Muscle of leg (tissue), 11 donors: ENCODE results near the gene SMAD2. TPM values are rescaled to one million over a fixed set of nuclear protein-coding genes. Genes with fewer than 3 reads are reported as not detected.

ENCODE experiments used
- DNase-seq: peaks from one replicate; pipeline ENCODE4 v3.0.0; 2013
- H3K27ac ChIP-seq: one replicate; pipeline ENCODE4 v1.5.1; 2013; ENCODE audit warnings: mild to moderate bottlenecking, low read length, control low read depth
- H3K27me3 ChIP-seq: one replicate; pipeline ENCODE4 v1.6.1; 2013; ENCODE audit warnings: low read length; ENCODE audit not compliant: control insufficient read depth, insufficient read depth
- H3K36me3 ChIP-seq: one replicate; pipeline ENCODE4 v1.6.1; 2013; ENCODE audit warnings: low read length; ENCODE audit not compliant: control insufficient read depth, insufficient read depth
- H3K4me1 ChIP-seq: one replicate; pipeline ENCODE4 v1.6.1; 2013; ENCODE audit warnings: low read length; ENCODE audit not compliant: control insufficient read depth, insufficient read depth
- H3K4me3 ChIP-seq: one replicate; pipeline ENCODE4 v1.5.1; 2013; ENCODE audit warnings: low read length, control low read depth
- H3K9me3 ChIP-seq: replicated peaks from 2 replicates; pipeline ENCODE4 v1.6.1; 2013; ENCODE audit warnings: low read depth, low read length; ENCODE audit not compliant: control insufficient read depth
- WGBS: methylation state at CpG from one replicate; pipeline ENCODE4 v1.1.5; 2013; ENCODE audit warnings: missing lambda C conversion rate; ENCODE audit not compliant: insufficient coverage; 5-methylcytosine and 5-hydroxymethylcytosine counted together
- polyA plus RNA-seq, 8 donors: library from polyadenylated mRNA; unstranded; fragments of 120-200 nt; gene quantifications; one replicate each; pipeline versions ENCODE4 v1.2.1 to v1.2.3, GENCODE V29; 2013; ENCODE audit warnings: inconsistent platforms in 1 of 8, low replicate concordance in 1 of 8; ENCODE audit not compliant: insufficient read length in 8 of 8, insufficient read depth in 1 of 8
- total RNA-seq: library from RNA; stranded (reverse); fragments of 120-200 nt; gene quantifications from one replicate; pipeline ENCODE4 v1.2.4, GENCODE V29; 2013

Gene SMAD2
- total and polyA plus RNA-seq, 9 donors: 42.7 to 91.8 (median 56.2) TPM

DNA sequence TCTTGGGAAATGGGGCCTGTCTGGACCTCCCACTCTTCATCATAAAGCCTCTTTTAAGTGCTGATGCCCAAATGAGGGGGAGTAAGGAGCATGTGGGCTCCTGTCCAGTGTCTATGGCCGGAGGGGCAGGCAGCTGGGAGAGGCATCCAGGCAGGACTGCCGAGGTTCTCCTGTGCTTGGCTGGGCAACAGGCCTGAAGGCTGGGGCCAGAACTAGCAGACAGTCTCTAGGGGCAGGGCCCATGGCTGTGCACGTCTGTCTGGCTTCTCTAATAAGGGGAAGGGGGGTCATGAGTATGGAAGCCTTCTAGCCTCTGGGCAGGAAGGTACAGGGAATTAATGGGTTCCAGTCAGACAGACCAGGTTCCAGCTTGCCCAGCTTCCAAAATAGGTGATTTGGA lies 128.6 kb downstream of the SMAD2 start:
- no peaks in the 10 kb centered on the region for H3K36me3 ChIP-seq
- H3K4me3 ChIP-seq: no peak overlapping the region
- DNase-seq: no peak
- H3K27ac ChIP-seq: no peak overlapping the region
- H3K9me3 ChIP-seq: no peaks in the 10 kb centered on the region
- peaks cover 4% of the 10 kb centered on the region for H3K27me3 ChIP-seq
- 26% methylated on average over 3 of the region's 3 CpGs for WGBS
- H3K4me1 ChIP-seq: no peaks in the 10 kb centered on the region

- H3K27me3 ChIP-seq: peaks cover 4% of the 10 kb centered on the region
- no peak overlapping the region for H3K27ac ChIP-seq
- WGBS: 60% methylated on average over 5 of the region's 6 CpGs
- no peak overlapping the region for H3K4me3 ChIP-seq
- H3K9me3 ChIP-seq: no peaks in the 10 kb centered on the region
- no peaks in the 10 kb centered on the region for H3K4me1 ChIP-seq
- H3K36me3 ChIP-seq: no peaks in the 10 kb centered on the region
- DNase-seq: no peak
Measured at GRCh38 chr18:47800756-47801155, 129.7 kb downstream of the SMAD2 start.

DNA sequence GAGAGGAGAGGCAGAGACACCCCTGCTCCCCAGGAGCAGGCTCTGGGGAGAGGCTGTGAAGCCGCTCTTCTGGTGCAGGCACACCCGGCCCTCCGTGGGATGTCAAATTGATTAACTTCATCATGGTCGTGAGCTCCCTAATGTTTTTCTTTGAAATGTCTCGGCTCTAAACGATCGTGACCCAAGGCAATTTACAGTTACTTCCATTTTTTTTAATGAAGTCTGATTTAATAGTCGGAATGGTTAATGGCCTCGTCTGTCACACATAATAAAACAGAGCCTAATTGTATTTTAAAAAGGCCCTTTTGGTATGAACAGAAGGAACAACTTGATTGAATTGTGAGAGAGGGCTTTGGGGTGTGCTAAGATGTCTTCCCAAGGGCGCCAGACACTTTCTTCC lies 130.2 kb downstream of the SMAD2 start:
- Histone ChIP-seq H3K9me3 (no peaks in the 10 kb centered on the region), H3K27me3 (peaks cover 4% of the 10 kb centered on the region), H3K4me1 (peaks cover 3% of the 10 kb centered on the region), H3K27ac (no peak overlapping the region), H3K4me3 (no peak overlapping the region), H3K36me3 (no peaks in the 10 kb centered on the region)
- no peak for DNase-seq
- WGBS: 61% methylated on average over 3 of the region's 10 CpGs

DNA sequence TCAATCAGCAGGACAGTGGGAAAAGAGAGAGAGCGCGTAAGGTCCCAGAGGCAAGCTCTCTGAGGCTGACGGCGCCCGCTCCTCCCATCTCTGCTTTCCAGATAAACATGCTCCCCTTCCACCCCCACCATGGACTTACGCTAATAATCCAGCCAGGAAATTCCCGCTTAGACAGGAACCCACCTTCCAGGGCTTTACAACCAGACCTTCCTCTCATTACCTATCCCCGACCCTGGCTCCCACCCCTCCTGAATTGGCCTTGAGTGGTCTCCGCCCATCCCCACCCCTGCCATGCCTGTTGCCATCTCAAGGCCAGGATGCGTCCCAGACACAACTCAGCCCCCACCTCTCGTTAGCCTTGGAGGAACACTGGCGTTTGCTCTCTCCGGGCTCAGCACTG lies 131.1 kb downstream of the SMAD2 start:
- Histone ChIP-seq H3K27me3 (peaks cover 4% of the 10 kb centered on the region), H3K27ac (no peak overlapping the region), H3K9me3 (no peaks in the 10 kb centered on the region), H3K36me3 (no peaks in the 10 kb centered on the region), H3K4me1 (peaks cover 8% of the 10 kb centered on the region), H3K4me3 (no peak overlapping the region)
- DNase-seq: no peak
- 52% methylated on average over 8 of the region's 13 CpGs for WGBS

DNA sequence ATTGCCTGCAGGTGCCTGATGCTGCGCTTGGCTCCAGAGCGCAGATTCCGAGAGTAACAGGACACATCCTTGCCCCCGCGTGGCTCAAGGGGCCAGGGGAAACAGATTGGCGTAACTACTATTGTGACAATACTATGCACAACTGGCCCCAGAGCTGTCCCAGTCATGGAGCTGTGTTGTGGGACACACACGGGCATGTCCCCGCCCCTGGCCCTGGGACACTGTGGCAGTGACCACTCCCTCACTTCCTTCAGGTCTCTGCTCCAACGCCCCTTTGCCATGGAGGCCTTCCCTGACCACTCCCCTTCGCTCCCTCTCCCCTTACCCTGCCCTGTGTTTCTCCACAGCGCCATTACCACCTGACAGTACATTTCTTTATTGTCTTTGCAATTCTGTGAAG lies 132.1 kb downstream of the SMAD2 start:
- Histone ChIP-seq H3K36me3 (no peaks in the 10 kb centered on the region), H3K27me3 (peaks cover 6% of the 10 kb centered on the region), H3K9me3 (no peaks in the 10 kb centered on the region), H3K4me3 (no peak overlapping the region), H3K27ac (no peak overlapping the region), H3K4me1 (peaks cover 8% of the 10 kb centered on the region)
- no peak for DNase-seq
- WGBS: 79% methylated on average over 8 of the region's 11 CpGs

DNA sequence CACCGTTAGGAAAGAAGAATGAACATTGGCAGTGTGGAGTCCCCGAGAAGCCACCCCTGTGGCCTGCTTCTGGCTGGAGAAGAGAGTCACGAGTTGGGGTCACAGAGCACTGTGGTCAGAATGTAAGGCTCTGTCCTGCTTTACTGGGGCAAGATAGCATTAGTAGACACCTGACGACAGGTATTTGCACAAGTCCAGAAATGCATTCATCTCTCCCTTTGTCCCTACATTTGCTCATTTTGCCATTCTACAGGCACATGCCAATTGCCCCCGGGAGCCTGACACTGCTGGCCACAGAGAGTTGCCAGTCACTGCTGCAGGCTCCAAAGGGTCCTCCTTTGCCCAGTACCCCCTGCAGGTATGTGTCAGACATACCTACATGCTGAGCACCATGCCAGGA lies 133.3 kb downstream of the SMAD2 start:
- H3K9me3 ChIP-seq: no peaks in the 10 kb centered on the region
- H3K27ac ChIP-seq: no peak overlapping the region
- no peak overlapping the region for H3K4me3 ChIP-seq
- no peak for DNase-seq
- H3K4me1 ChIP-seq: peaks cover 8% of the 10 kb centered on the region
- peaks cover 6% of the 10 kb centered on the region for H3K27me3 ChIP-seq
- H3K36me3 ChIP-seq: no peaks in the 10 kb centered on the region
- WGBS: 93% methylated on average over 4 of the region's 5 CpGs

DNA sequence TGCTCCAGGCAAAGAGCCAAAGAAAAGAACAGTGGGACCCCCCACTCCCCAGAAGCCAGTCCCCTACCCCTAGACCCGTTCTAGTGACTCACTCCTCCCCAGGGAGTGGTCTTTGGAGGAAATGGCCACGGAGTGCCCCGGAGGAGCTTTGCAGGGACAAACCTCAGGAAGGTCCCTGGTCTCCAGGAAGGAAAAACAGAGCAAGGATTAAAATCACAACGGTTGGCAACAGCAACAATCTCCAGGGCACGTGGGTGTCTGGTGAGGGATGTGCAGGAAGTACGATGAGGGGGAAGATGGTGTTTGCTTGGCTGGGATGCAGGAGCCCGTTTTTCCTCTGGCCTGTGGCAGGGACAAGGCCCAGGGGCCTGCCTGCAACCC lies 135.0 kb downstream of the SMAD2 start:
- DNase-seq: peak; percentile 56
- Histone ChIP-seq H3K4me3 (no peak overlapping the region), H3K27me3 (peaks cover 6% of the 10 kb centered on the region), H3K27ac (peak overlapping the region; percentile 44), H3K4me1 (peaks cover 8% of the 10 kb centered on the region), H3K36me3 (no peaks in the 10 kb centered on the region), H3K9me3 (no peaks in the 10 kb centered on the region)
- WGBS: 22% methylated on average over 6 of the region's 7 CpGs

- H3K4me1 ChIP-seq: peaks cover 8% of the 10 kb centered on the region
- WGBS: 14% methylated on average over 6 of the region's 14 CpGs
- no peaks in the 10 kb centered on the region for H3K9me3 ChIP-seq
- no peak for DNase-seq
- no peaks in the 10 kb centered on the region for H3K36me3 ChIP-seq
- no peak overlapping the region for H3K4me3 ChIP-seq
- H3K27me3 ChIP-seq: peaks cover 6% of the 10 kb centered on the region
- H3K27ac ChIP-seq: peak overlapping the region; percentile 44
Measured at GRCh38 chr18:47794725-47795433, 135.6 kb downstream of the SMAD2 start.

- Histone ChIP-seq H3K36me3 (no peaks in the 10 kb centered on the region), H3K27me3 (peaks cover 2% of the 10 kb centered on the region), H3K4me3 (no peak overlapping the region), H3K9me3 (no peaks in the 10 kb centered on the region), H3K27ac (no peak overlapping the region), H3K4me1 (peaks cover 8% of the 10 kb centered on the region)
- DNase-seq: no peak
- 92% methylated on average over 5 of the region's 7 CpGs for WGBS
Measured at GRCh38 chr18:47793609-47794008, 136.8 kb downstream of the SMAD2 start.

DNA sequence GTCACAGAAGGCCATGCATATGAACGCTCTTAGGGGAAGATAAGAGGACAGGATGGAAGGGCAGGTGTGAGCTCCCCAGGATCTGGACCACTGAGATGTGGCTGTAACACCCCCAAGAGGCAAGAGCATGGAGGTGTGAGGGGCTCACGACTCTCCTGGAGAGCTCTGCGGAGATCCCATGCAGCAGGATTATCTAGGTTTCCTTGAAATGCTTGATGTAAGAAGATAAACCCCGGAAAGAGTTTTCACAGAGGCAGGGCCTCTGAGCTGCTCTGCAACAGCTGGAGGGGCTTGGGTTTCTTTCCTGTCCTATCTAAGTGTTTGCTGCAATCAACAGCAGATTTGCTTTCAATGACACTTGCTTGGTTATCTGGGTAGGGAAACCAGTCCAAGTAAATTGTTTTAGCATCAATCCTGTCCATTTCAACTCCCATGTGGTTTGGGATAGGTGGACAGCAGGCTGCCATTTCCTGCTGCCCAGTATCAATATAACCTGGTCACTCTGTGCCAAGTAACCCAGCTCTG lies 138.9 kb downstream of the SMAD2 start:
- DNase-seq: no peak

More for the DNA sequence above, 138.9 kb downstream of the SMAD2 start:
- no peak overlapping the region for H3K4me3 ChIP-seq
- no peak overlapping the region for H3K27ac ChIP-seq
- H3K27me3 ChIP-seq: peaks cover 2% of the 10 kb centered on the region
- no peaks in the 10 kb centered on the region for H3K9me3 ChIP-seq
- no peaks in the 10 kb centered on the region for H3K36me3 ChIP-seq
- H3K4me1 ChIP-seq: peaks cover 8% of the 10 kb centered on the region
- 45% methylated on average over 4 of the region's 4 CpGs for WGBS
